OCI-LY7 (cell line): ENCODE data around the gene TFRC. TPM values are rescaled to one million over a fixed set of nuclear protein-coding genes. Genes with fewer than 3 reads are reported as not detected.

Source experiments
- BruUV-seq: library from RNA; stranded (reverse); fragments of 400-500 nt; replicated peaks from 2 replicates; lab custom pipeline; 2021; lab: Mats Ljungman, UMichigan
- CTCF ChIA-PET: fragments of 300-600 bp; sonication (Branson Sonifier 250); formaldehyde crosslinking; loops from one replicate; lab custom pipeline; 2022; ENCODE audit warnings: antibody characterized with exemption; ENCODE audit not compliant: unreplicated experiment; lab: Charles Lee
- POLR2A ChIA-PET: fragments of 300-600 bp; sonication (Branson Sonifier 250); formaldehyde crosslinking; loops from one replicate; lab custom pipeline; 2022; ENCODE audit warnings: antibody characterized with exemption; lab: Charles Lee
- DNase-seq: peaks from one replicate; pipeline ENCODE4 v3.0.0-alpha.2; 2015; ENCODE audit warnings: low spot score
- H2AFZ ChIP-seq: fragments of 200-600 bp; sonication (generic), shearing (Covaris generic); 2 replicates; pipeline ENCODE4 v1.6.1; 2014; ENCODE audit warnings: mild to moderate bottlenecking, antibody characterized with exemption, low read length, moderate library complexity
- H3K27ac ChIP-seq: fragments of 200-600 bp; sonication (generic); 2 replicates; pipeline ENCODE4 v1.5.1; 2014; ENCODE audit warnings: mixed run types, low read depth, mild to moderate bottlenecking, moderate library complexity, low read length, inconsistent platforms; ENCODE audit not compliant: poor library complexity, severe bottlenecking
- H3K36me3 ChIP-seq: fragments of 200-600 bp; sonication (generic); 2 replicates; pipeline ENCODE4 v1.6.1; 2014; ENCODE audit warnings: mild to moderate bottlenecking, antibody characterized with exemption, low read length, moderate library complexity, mixed read lengths; ENCODE audit not compliant: insufficient read depth
- H3K4me1 ChIP-seq: fragments of 200-600 bp; sonication (generic); 2 replicates; pipeline ENCODE4 v1.5.1; 2014; ENCODE audit warnings: mild to moderate bottlenecking, low read length; ENCODE audit not compliant: insufficient read depth, poor library complexity, severe bottlenecking
- H3K4me2 ChIP-seq: fragments of 200-600 bp; sonication (generic); 2 replicates; pipeline ENCODE4 v1.6.1; 2014; ENCODE audit warnings: mild to moderate bottlenecking, low read length
- H3K4me3 ChIP-seq: fragments of 200-600 bp; sonication (generic); 2 replicates; pipeline ENCODE4 v1.5.1; 2014; ENCODE audit warnings: mild to moderate bottlenecking, low read depth, low read length; ENCODE audit not compliant: poor library complexity, severe bottlenecking
- H3K79me2 ChIP-seq: fragments of 200-600 bp; sonication (generic); 2 replicates; pipeline ENCODE4 v1.6.1; 2016; ENCODE audit warnings: low read depth, mild to moderate bottlenecking, low read length, moderate library complexity, mixed read lengths; ENCODE audit not compliant: insufficient read depth
- H3K9me2 ChIP-seq: fragments of 200-600 bp; sonication (generic); 2 replicates; pipeline ENCODE4 v1.6.1; 2016; ENCODE audit warnings: mild to moderate bottlenecking, low read length, mixed read lengths; ENCODE audit not compliant: insufficient read depth
- H3K9me3 ChIP-seq: fragments of 200-600 bp; sonication (generic); 2 replicates; pipeline ENCODE4 v1.6.1; 2014; ENCODE audit warnings: mild to moderate bottlenecking, mixed run types, low read length, mixed read lengths
- H4K20me1 ChIP-seq: fragments of 200-600 bp; sonication (generic); 2 replicates; pipeline ENCODE4 v1.6.1; 2014; ENCODE audit warnings: mild to moderate bottlenecking, antibody characterized with exemption, low read length, moderate library complexity, mixed read lengths; ENCODE audit not compliant: insufficient read depth
- EZH2phosphoT487 ChIP-seq: fragments of 200-600 bp; sonication (generic); IDR thresholded peaks from 2 replicates; pipeline ENCODE4 v1.6.1; 2018; ENCODE audit warnings: low read depth, borderline replicate concordance, mild to moderate bottlenecking, mixed run types, antibody characterized with exemption, low read length, moderate library complexity, mixed read lengths
- intact Hi-C: fragments of 100-400 bp; cut with micrococcal nuclease; formaldehyde crosslinking; loops from one replicate; pipeline ENCODE4 v1.10.0; 2022; ENCODE audit not compliant: unreplicated experiment
- total RNA-seq, 2 experiments: library from RNA; depleted of rRNA in 1 of 2; stranded (reverse); fragments of >200 nt in 1 of 2; shearing (Covaris generic) in 1 of 2; gene quantifications; 2 replicates each; pipeline ENCODE4 v1.2.3, GENCODE V29; 2014 to 2022
- TF ChIP-seq, protein P1 (sequence below): fragments of 200-600 bp; sonication (generic); conservative IDR thresholded peaks from 2 replicates; pipeline ENCODE4 v1.5.1; 2014; ENCODE audit warnings: mild to moderate bottlenecking, antibody characterized with exemption, low read length, moderate library complexity, mixed read lengths

Gene TFRC
- total RNA-seq, 2 experiments from 2014 or later: 127 to 236 TPM

DNA sequence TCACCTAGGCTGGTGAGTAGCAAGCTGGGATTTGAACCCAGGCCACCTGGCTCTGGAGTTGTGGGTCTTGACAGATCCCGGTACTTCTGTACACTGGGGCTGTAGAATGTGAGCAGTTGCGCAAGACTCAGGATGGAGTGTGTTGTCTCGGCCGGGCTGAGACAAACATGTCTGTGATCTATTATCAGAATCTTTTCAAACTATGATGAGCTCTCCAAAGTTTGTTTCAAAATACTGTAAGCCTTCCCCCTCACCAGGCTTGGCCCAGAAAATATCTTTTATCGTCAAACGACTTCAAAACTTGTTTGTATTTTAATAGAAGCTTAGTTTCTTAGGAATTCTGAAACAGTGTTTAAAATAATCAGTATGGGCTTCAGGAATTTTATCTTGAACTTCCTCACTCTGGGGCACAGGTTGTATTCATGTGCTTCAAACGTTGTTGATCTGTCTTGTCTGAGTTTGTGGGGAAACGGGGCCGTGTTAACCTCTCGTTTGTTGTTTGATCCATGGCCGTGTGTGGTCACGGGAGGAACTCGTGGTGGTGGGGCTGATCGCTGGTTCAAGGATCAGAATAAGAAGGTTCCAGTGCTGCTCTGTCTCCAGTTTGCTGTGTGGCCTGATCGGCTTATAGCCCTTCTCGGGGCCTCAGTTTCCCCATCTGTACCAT is 40.3 kb upstream of the TFRC start:
- Histone ChIP-seq H4K20me1 (no peaks in the 10 kb centered on the region), H3K79me2 (no peaks in the 10 kb centered on the region), H3K4me2 (no peak overlapping the region), H3K9me2 (no peaks in the 10 kb centered on the region), H3K27ac (no peak overlapping the region), H3K4me3 (no peak overlapping the region), H3K4me1 (peaks cover 18% of the 10 kb centered on the region), H3K36me3 (no peaks in the 10 kb centered on the region), H2AFZ (no peak overlapping the region), H3K9me3 (no peaks in the 10 kb centered on the region)
- no peak for TF ChIP-seq EZH2phosphoT487
- TF ChIP-seq, protein P1, sequence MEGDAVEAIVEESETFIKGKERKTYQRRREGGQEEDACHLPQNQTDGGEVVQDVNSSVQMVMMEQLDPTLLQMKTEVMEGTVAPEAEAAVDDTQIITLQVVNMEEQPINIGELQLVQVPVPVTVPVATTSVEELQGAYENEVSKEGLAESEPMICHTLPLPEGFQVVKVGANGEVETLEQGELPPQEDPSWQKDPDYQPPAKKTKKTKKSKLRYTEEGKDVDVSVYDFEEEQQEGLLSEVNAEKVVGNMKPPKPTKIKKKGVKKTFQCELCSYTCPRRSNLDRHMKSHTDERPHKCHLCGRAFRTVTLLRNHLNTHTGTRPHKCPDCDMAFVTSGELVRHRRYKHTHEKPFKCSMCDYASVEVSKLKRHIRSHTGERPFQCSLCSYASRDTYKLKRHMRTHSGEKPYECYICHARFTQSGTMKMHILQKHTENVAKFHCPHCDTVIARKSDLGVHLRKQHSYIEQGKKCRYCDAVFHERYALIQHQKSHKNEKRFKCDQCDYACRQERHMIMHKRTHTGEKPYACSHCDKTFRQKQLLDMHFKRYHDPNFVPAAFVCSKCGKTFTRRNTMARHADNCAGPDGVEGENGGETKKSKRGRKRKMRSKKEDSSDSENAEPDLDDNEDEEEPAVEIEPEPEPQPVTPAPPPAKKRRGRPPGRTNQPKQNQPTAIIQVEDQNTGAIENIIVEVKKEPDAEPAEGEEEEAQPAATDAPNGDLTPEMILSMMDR: no peak
- CTCF ChIA-PET: no interaction called here
- POLR2A ChIA-PET: interaction anchor here (0.9 kb wide), 1 partner anchor 10 kb away, joined by 3 read pairs; no protein-coding TSS in a partner anchor
- no peak for DNase-seq
- no TSS peak for BruUV-seq
- intact Hi-C loops: no loop called here

DNA sequence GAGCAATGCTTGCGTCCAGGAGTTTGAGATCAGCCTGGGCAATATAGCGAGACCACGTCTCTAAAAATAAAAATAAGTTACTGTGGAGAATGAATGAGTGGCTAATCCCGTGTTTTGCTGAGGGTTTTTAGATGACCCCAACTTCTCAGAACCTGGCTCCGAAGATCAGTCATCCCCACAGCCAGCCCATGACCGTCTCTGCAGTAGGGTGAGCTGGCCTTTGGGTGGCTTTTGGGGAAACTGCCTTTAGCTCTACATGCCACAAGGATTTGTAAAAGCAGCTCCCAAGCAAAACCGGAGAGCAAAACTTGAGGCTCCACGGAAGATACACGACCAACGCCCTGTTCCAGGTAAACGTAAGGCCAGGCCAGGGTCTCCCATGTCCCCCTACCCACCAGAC is 39.2 kb upstream of the TFRC start:
- no peaks in the 10 kb centered on the region for H3K36me3 ChIP-seq
- DNase-seq: no peak
- TF ChIP-seq, protein P1: no peak
- TF ChIP-seq EZH2phosphoT487: no peak
- H3K27ac ChIP-seq: no peak overlapping the region
- ChIA-PET CTCF (interaction anchor here (0.6 kb wide), 1 partner anchor 850 kb away, joined by 3 read pairs; no protein-coding TSS in a partner anchor), POLR2A (interaction anchor here (0.6 to 0.7 kb wide), 5 partner anchors 54 to 746 kb away, joined by 3 to 4 read pairs (median 3); no protein-coding TSS in a partner anchor)
- H3K79me2 ChIP-seq: no peaks in the 10 kb centered on the region
- H3K4me3 ChIP-seq: no peak overlapping the region
- no TSS peak for BruUV-seq
- no peaks in the 10 kb centered on the region for H4K20me1 ChIP-seq
- peaks cover 19% of the 10 kb centered on the region for H3K4me1 ChIP-seq
- intact Hi-C loops: no loop called here
- H2AFZ ChIP-seq: peak overlapping the region; percentile 5; the same call in 1 of the 2 replicates
- no peaks in the 10 kb centered on the region for H3K9me3 ChIP-seq
- peak overlapping the region; percentile 7; the same call in 1 of the 2 replicates for H3K4me2 ChIP-seq
- H3K9me2 ChIP-seq: no peaks in the 10 kb centered on the region
